A549 treated with Hydrocortisone at 1 μM for 4 hours (cell line): ENCODE data around the gene FLCN. TPM values are rescaled to one million over a fixed set of nuclear protein-coding genes. Genes with fewer than 3 reads are reported as not detected.

Experiments used
- total RNA-seq: library from RNA; stranded (reverse); fragments of 200-300 nt; extraction: Qiagen RNA extraction; gene quantifications from 5 replicates; pipeline ENCODE4 v1.2.3, GENCODE V29; 2022

Gene FLCN, protein sequence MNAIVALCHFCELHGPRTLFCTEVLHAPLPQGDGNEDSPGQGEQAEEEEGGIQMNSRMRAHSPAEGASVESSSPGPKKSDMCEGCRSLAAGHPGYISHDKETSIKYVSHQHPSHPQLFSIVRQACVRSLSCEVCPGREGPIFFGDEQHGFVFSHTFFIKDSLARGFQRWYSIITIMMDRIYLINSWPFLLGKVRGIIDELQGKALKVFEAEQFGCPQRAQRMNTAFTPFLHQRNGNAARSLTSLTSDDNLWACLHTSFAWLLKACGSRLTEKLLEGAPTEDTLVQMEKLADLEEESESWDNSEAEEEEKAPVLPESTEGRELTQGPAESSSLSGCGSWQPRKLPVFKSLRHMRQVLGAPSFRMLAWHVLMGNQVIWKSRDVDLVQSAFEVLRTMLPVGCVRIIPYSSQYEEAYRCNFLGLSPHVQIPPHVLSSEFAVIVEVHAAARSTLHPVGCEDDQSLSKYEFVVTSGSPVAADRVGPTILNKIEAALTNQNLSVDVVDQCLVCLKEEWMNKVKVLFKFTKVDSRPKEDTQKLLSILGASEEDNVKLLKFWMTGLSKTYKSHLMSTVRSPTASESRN
- 30.0 to 37.4 TPM (median 32.9 TPM) in 5 replicates for total RNA-seq

DNA sequence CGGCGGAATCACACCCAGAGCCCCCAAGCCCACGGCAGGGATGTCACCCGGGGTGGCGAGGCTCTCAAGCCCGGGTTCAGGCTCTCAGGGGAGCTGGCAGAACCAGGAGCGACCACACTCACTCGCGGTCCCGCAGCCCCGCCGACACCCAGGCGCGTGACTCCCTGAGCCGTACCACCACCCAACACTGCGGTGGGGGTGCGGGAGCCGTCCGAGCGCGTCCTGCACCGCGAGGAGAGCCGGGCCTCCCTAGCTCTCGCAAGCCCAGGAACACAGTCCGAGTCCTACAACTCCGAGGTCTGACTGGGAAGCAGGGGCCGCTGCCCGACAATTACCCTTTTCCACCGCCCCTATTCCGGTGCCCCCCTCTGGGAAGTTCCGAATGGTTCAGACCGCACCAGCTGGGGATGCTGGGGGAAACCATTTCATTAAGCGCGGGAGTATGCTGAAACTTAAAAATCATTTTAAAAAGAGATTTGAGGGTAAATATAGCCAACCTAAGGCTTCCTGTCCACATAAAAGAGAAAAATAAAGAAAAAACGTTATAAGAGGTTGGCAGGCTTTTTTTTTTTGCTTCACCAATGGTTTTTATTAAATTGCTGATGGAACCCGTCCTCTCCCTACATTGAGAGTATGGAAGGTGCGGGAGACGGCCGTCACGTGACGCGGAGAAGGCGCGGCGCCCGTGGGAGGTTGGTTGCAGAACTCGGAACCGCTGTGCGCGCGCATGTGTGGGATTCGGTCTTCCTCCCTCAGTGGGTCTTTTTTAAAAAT lies at the start of gene FLCN:
Gene FLCN (minus strand): TSS at position 143 of the 774 bp plus-strand sequence. CDS start 9,031 bp downstream, outside the sequence.

DNA sequence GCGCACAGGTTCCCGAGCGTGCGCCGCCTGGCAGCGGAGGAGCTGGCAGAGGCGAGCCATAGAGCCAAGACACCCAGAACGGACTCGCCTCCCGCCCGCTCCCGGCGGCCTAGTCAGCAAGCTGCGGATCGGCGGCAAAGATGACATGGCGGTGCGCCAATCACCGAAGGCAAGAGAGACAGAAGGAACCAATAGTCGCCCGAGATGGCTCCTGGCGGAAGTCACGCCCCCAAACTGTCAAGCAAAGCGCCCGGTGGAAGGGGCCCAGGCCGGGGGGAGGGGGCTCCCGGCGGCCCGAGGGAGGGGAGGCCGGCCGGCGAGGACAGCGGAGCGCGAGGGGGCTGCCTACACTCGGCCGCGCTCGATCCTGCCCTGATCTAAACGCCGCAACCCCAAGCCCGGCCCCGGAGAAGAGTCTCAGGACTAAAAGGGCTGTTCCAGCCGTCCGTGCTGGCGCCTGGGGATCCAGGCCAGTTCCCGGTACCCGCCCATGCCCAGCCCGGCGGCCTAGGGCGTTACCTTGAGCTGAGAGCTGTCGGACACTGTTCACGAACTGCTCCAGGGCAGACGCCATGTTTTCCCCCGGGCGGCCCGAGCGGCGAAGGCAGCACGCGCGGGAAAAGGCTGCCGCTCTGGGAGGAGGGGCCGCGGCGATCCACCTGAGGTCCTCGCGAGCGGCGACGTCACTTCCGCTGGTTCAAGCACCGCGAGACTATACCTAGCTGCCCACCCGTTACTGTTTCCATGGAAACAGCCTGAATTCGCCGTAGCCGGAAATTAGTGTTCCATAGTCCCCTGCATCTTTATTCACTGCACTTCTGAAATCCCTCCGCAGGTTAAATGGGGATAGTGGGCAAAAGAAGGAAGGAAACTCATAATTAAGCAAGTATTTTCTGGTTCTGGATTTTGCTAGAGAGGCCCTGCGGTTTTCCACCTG lies 43.9 kb upstream of the FLCN start, which contains the start of gene COPS3:
Gene COPS3 (minus strand): TSS at position 634 of the 937 bp plus-strand sequence. CDS start 60 bp downstream, at position 574.

DNA sequence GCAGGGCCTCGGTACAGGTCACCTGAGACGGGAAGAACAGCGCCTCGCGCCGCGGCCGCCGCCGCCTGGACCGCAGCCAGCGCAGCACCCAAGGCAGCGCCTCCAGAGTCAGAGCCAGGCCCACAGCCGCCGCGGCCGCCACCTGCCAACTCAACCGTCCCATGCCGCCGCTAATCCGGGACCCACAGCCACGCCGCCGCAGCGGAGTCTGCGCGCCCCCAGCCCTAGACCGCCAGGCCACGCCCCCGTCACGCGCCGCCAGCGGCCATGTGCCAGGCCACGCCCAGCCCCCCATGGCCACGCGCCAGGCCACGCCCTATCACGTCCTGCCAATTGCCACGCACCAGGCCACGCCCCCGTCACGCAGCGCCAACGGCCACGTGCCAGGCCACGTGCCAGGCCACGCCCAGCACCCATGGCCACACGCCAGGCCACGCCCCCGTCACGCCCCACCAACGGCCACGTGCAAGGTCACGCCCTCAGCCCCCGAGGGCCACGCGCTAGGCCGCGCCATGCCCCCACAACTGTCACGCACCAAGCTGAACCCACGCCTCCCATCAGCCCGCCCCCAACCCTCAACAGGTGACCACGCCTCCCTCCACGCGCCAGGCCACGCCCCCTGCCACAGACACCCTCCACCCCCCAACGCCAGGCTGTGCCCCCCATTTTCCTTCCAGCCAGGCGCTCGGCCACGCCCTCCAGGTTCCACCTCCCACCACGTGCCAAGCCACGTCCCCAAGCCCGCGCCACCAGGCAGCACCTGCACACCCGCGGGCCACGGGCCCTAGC lies 30.6 kb downstream of the FLCN start, which contains the start of gene PLD6:
Gene PLD6 (minus strand): TSS at position 210 of the 789 bp plus-strand sequence. CDS start 47 bp downstream, at position 163.

Other genes starting within 250 kb of the FLCN start
- 262 to 374 TPM (median 325 TPM) in 5 replicates for gene MPRIP, start 194.7 kb downstream of the FLCN start, total RNA-seq
- 5.5 to 7.8 TPM (median 6.5 TPM) in 5 replicates for gene PLD6, start 30.8 kb downstream of the FLCN start, total RNA-seq
- 136 to 160 TPM (median 146 TPM) in 5 replicates for gene COPS3, start 44.1 kb upstream of the FLCN start, total RNA-seq
- gene NT5M, start 66.2 kb upstream of the FLCN start, total RNA-seq, result 8.2 to 12.1 TPM (median 10.5 TPM) in 5 replicates
- 18.7 to 19.5 TPM (median 19.0 TPM) in 5 replicates for gene MED9, start 239.8 kb upstream of the FLCN start, total RNA-seq